Left lung (tissue), 10 donors: Measurements from ENCODE around the gene KHDC1L. TPM values are rescaled to one million over a fixed set of nuclear protein-coding genes. Genes with fewer than 3 reads are reported as not detected.
"Not testable (repeated sequence)": the region's sequence is repeated elsewhere in the genome, so short reads cannot be mapped to it uniquely, and the experiment has no call there.

ENCODE experiments used
- ATAC-seq: fragments of 200-7000 bp; cut with Tn5 transposase; one replicate; pipeline ENCODE4 v1.9.1; 2020; ENCODE audit warnings: moderate library complexity
- DNase-seq, 4 donors: peaks; one replicate each; pipeline ENCODE4 v3.0.0-alpha.2; 2013 to 2020
- H3K27ac ChIP-seq, 2 donors: fragments of 200-600 bp; sonication (generic) in 1 of 2; one replicate each; pipeline versions ENCODE4 v1.5.0 to v1.8.0; 2020 to 2021
- H3K27me3 ChIP-seq, 2 donors: fragments of 200-600 bp; sonication (generic) in 1 of 2; one replicate each; pipeline versions ENCODE4 v1.5.0 to v1.8.0; 2020 to 2021
- H3K36me3 ChIP-seq, 2 donors: fragments of 200-600 bp; sonication (generic) in 1 of 2; one replicate each; pipeline versions ENCODE4 v1.5.0 to v1.8.0; 2020 to 2021
- H3K4me1 ChIP-seq, 2 donors: fragments of 200-600 bp; one replicate each; pipeline ENCODE4 v1.8.0; 2021
- H3K4me3 ChIP-seq, 2 donors: fragments of 200-600 bp; sonication (generic) in 1 of 2; one replicate each; pipeline versions ENCODE4 v1.5.0 to v1.8.0; 2020 to 2021; ENCODE audit warnings: mild to moderate bottlenecking in 1 of 2
- H3K9me3 ChIP-seq, 2 donors: fragments of 200-600 bp; sonication (generic) in 1 of 2; one replicate each; pipeline versions ENCODE4 v1.5.0 to v1.8.0; 2020 to 2021
- intact Hi-C, 2 donors: fragments of 100-400 bp; cut with DNase I; formaldehyde crosslinking; loops; one replicate each; pipeline versions ENCODE4 v1.11.2 to v1.14.2; 2022
- polyA plus RNA-seq, 6 donors: library from polyadenylated mRNA; unstranded; fragments of 120-200 nt; gene quantifications; one replicate each; pipeline ENCODE4 v1.2.1, GENCODE V29; 2013; ENCODE audit not compliant: insufficient read length in 6 of 6
- total RNA-seq, 2 donors: library from RNA; stranded (reverse); fragmentation: NEBNext Ultra II Directional; extraction: Animal tissue kit (Norgen Biotek cat#: 25700); gene quantifications; one replicate each; pipeline ENCODE4 v1.2.1, GENCODE V29; 2021
- TF ChIP-seq, protein P1 (sequence below), 2 donors: fragments of 200-600 bp; sonication (generic) in 1 of 2; IDR thresholded peaks; one replicate each; pipeline versions ENCODE4 v1.5.0 to v1.8.0; 2021; ENCODE audit warnings: antibody characterized with exemption in 2 of 2
- donor health status: DM: no; HTN: yes; CAD: no.
- donor health status: DM: no; HTN: no; CAD: no.

Gene KHDC1L
- total and polyA plus RNA-seq, 8 donors, result 0.24 to 1.2 (median 0.88) TPM; not detected in 2

DNA sequence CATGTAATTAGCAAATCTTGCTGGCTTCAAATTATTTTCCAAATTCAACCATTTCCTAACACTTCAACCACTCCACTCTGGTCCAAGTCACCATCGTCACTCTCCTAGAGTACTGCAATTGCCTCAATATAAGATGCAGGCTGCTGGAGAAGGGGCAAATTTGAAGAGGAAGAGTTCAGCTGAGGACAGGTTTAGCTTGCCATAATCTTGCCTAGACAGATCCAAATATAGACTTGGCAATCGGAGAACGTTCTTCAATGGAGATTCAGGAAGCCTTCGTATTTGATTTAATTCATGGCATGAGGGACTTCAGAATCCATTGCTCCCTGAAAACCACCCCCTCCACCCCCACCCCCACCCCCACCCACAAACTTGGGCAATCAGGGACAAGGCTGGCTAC, 15.4 kb upstream of the KHDC1L start:
- no peak overlapping the region for H3K4me3 ChIP-seq
- no peaks in the 10 kb centered on the region for H3K27me3 ChIP-seq
- H3K36me3 ChIP-seq, result no peaks in the 10 kb centered on the region
- H3K4me1 ChIP-seq, result no peaks in the 10 kb centered on the region
- H3K27ac ChIP-seq, result no peak overlapping the region
- intact Hi-C loops, result no loop called here
- ATAC-seq (no peak), DNase-seq (no peak)
- TF ChIP-seq, protein P1, sequence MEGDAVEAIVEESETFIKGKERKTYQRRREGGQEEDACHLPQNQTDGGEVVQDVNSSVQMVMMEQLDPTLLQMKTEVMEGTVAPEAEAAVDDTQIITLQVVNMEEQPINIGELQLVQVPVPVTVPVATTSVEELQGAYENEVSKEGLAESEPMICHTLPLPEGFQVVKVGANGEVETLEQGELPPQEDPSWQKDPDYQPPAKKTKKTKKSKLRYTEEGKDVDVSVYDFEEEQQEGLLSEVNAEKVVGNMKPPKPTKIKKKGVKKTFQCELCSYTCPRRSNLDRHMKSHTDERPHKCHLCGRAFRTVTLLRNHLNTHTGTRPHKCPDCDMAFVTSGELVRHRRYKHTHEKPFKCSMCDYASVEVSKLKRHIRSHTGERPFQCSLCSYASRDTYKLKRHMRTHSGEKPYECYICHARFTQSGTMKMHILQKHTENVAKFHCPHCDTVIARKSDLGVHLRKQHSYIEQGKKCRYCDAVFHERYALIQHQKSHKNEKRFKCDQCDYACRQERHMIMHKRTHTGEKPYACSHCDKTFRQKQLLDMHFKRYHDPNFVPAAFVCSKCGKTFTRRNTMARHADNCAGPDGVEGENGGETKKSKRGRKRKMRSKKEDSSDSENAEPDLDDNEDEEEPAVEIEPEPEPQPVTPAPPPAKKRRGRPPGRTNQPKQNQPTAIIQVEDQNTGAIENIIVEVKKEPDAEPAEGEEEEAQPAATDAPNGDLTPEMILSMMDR (IDR thresholded peaks at IDR 0.05), result no peak
- H3K9me3 ChIP-seq, result no peaks in the 10 kb centered on the region

DNA sequence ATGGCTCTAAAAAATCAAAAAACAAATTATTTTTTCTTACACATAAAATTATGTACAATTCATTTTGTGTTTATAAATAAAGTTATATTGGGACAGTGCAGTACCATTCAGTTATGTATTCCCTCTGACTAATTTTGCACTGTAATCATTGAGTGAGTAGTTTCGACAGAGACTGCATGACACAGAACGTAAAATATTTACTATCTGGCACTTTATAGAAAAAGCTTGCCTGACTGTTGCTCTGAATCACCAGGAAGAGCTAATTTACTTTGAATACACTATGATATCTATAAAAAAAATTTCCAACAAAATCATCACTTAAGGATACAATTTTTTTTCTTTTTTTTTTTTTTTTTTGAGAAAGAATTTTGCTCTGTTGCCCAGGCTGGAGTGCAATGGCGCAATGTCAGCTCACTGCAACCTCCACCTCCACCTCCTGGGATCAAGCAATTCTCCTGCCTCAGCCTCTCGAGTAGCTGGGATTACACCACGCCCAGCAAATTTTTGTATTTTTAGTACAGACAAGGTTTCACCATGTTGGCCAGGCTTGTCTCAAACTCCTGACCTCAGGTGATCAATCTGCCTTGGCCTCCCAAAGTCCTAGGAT, 11.0 kb upstream of the KHDC1L start:
- Histone ChIP-seq H3K4me3 (no peak overlapping the region), H3K36me3 (no peaks in the 10 kb centered on the region), H3K9me3 (no peaks in the 10 kb centered on the region), H3K27me3 (no peaks in the 10 kb centered on the region), H3K4me1 (no peaks in the 10 kb centered on the region), H3K27ac (no peak overlapping the region)
- ATAC-seq, result peak; percentile 36
- TF ChIP-seq, protein P1 (IDR thresholded peaks at IDR 0.05), result no peak
- intact Hi-C loops, result no loop called here
- DNase-seq, result no peak

DNA sequence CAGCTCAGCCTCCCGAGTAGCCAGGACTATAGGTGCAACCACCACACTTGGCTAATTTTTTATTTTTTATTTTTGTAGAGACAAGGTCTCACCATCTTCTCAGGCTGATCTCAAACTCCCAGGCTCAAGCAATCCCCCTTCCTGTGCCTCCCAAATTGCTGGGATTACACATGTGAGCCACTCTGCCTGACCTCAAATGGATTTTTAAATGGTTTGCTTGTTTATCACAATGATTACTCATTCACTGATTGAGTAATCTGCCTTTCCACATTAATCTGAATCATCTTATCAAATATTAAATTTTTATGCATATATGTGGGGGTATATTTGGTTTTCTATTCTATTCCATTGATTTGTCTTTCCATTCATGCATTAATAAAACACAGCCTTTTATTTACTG, 9.4 kb upstream of the KHDC1L start:
- DNase-seq (no peak), ATAC-seq (no peak)
- TF ChIP-seq, protein P1 (IDR thresholded peaks at IDR 0.05), result no peak
- Histone ChIP-seq H3K27ac (no peak overlapping the region), H3K9me3 (no peaks in the 10 kb centered on the region), H3K27me3 (no peaks in the 10 kb centered on the region), H3K36me3 (no peaks in the 10 kb centered on the region), H3K4me3 (no peak overlapping the region), H3K4me1 (no peaks in the 10 kb centered on the region)
- intact Hi-C loops, result no loop called here

DNA sequence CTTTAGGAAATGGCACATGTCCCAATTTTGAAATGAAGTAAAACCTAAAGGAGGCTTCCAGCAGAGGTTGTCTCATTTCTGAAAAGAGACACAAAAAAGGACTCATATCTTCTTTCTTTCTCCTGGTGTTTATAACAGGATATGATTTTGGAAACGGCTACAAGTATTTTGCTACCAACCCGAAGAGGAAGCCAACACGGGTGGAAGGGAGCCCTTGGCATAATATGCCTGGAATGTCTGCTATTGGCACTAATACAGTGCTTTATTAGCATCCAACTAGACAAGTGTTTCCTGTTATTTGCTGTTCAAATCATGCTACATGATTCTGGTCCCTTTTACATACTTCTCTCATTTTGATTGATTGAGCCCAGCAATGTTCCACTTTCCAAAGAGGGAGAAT, 8.7 kb upstream of the KHDC1L start:
- DNase-seq, H3K36me3 ChIP-seq, H3K27ac ChIP-seq, intact Hi-C loops, H3K9me3 ChIP-seq, ATAC-seq, H3K4me3 ChIP-seq, H3K4me1 ChIP-seq, H3K27me3 ChIP-seq: not testable (repeated sequence)

DNA sequence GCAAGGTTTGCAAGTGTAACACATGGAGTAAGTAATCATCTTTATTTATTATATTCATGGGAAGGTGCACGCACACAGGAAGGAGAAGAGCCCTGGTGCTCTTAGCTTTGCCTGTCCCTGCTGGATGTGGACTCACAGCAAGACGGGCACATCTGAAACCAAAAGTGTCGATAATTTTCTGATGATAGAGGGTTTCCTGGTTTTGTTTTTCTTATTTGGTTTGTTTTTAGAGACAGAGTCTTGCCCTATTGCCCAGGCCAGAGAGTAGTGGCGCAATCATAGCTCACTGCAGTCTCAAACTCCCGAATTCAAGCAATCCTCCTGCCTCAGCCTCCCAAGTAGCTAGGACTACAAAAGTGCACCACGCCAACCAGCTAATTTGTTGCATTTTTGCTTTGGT, 7.8 kb upstream of the KHDC1L start:
- Histone ChIP-seq H3K4me1 (no peaks in the 10 kb centered on the region), H3K9me3 (no peaks in the 10 kb centered on the region), H3K27ac (no peak overlapping the region), H3K4me3 (no peak overlapping the region), H3K27me3 (no peaks in the 10 kb centered on the region), H3K36me3 (no peaks in the 10 kb centered on the region)
- ATAC-seq (no peak), DNase-seq (no peak)
- TF ChIP-seq, protein P1 (IDR thresholded peaks at IDR 0.05), result no peak
- intact Hi-C loops, result no loop called here

DNA sequence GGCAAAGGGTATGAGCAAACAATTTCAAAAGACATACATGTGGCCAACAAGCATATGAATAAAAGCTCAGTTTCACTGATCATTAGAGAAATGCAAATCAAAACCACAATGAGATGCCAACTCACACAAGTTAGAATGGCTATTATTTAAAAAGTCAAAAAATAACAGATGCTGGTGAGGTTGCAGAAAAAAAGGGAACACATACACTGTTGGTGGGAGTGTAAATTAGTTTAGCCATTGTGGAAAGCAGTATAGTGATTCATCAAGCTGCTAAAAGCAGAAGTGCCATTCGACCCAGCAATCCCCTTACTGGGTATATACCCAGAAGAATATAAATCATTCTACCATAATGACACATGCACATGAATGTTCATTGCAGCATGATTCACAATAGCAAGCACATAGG, 6.7 kb upstream of the KHDC1L start:
- ATAC-seq (no peak), DNase-seq (no peak)
- Histone ChIP-seq H3K9me3 (no peaks in the 10 kb centered on the region), H3K4me3 (no peak overlapping the region), H3K27me3 (no peaks in the 10 kb centered on the region), H3K36me3 (no peaks in the 10 kb centered on the region), H3K4me1 (no peaks in the 10 kb centered on the region), H3K27ac (no peak overlapping the region)
- intact Hi-C loops, result no loop called here
- TF ChIP-seq, protein P1 (IDR thresholded peaks at IDR 0.05), result no peak
